ENCODE data around the gene WIZ. TPM values are rescaled to one million over a fixed set of nuclear protein-coding genes. Genes with fewer than 3 reads are reported as not detected.
"Not testable (repeated sequence)": the region's sequence is repeated elsewhere in the genome, so short reads cannot be mapped to it uniquely, and the experiment has no call there.

WIZ gene
- total RNA-seq, 2 donors from 2014 or later: 24.5 to 24.8 TPM

DNA sequence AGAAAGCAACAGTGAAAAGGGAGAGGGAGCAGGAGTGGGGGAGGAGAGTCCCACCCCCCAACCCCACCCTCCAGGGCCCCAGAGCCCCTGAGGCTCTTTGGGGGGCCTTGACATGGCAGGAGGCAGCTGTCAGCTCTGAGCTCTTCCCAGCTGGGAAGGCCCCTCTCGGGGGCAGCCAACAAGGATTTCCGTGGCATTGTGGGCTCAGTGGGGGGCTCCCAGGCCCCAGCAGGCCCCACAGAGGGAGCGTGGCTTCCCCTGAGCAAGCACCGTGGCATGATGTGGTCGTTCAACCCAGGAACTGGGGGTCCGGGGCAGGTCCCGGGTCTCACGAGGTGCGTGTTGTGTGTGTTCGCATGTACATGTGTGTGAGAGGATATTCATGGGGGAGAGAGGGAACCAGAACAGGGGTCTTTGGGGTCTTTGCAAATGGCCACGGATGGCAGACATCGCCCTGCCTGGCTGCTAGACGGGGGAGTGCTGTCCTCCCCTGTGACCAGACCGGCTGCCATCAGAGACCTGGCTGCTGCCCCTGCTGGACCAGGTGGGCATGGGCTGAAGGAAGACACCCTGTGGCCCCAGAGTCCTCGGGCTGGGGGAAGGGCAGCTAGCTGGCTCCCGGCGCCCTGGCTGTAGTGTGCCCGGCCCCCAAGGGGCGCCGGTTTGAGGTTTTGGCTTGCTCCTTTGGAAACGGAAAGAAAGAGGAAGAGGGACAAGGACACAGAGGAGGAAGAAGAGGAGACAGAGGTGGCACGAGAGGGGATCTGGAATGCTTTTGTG, 27.3 kb downstream of the WIZ start:
- DNase-seq (no peak), ATAC-seq (no peak)
- intact Hi-C loops (cut with DNase I, micrococcal nuclease): no loop called here

DNA sequence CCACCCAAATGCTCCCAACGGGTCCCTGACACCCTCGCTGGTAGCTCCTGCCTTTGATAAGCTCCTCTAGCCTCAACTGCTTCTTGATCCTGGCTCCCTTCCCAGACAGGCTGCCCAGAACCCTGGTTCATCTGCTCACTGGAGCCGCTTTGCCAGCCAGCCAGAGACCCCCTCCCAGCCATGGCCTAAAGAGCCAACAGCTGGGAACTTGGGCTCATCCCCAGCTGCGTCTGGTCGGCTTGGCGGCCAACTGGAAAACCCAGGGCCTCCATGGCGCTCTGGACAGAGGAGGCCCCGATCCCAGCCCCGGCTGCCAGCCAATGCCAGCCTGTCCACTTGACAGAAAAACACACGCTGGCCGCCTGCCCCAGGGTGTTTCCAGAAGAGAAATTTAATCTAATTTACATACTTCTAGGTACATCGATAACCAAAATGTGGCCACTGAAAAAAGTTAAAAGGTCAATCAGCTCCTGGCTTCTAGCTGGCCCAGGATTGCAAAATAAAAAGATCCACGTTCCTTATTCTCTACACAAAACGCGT, 28.0 kb downstream of the WIZ start:
- DNase-seq (no peak), ATAC-seq (no peak)
- intact Hi-C loops (cut with DNase I, micrococcal nuclease): no loop called here

DNA sequence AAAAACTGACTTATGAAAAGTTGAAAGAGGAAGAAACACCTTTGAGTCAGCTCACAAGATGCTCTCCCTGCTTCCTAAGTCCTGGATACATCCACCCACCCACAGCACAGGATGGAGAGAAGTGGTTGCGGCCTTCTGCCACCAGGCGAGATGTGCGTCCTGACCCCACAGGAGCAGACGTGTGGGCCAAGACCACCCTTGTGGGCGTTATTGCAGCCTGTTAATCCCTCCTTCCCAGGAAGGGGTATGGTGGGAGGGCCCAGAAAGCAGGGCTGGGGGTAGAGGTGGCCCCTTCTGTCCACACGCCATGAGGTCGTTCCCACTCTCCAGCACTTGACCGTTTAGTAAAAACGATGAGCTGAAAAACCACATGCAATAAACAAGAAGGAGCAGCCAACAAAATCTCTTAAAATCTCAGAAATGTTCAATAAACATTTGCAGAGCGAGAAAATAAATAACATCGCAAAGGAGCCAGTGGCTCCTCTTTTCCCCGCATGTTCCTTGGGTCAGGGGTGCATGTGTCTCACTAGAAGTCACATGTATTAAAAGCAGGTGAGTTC, 28.5 kb downstream of the WIZ start:
- ATAC-seq (no peak), DNase-seq (no peak)
- intact Hi-C loops (cut with DNase I, micrococcal nuclease): no loop called here

DNA sequence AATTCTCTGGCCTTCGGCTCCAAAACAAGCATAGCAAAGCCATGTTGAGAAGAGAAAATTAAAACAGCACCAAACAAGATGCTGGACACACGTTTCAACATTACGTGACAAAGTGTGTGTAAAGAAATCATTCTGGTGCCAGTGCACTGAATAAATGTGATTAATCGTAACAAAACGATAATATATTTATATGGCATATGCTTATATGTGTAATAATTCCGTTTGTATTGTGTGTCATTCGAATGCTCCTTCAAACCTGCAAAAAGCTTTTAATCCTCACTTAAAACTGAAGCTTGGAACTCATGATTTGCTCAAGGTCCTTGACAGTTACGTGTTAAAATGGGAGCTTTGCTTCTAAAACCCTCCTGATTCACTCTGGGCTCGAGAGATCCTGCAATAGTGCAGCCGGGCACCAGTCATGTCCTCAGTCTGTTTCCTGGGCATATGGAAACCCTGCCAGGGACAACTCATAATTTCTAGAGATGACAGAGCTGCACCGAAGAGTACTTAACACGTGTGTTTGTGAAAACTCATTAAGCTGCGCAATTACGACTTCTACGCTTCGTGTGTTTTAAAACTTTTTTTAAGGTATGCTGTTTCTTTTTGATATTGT, 30.2 kb downstream of the WIZ start:
- ATAC-seq (no peak), DNase-seq (no peak)
- intact Hi-C loops (cut with DNase I, micrococcal nuclease): no loop called here

DNA sequence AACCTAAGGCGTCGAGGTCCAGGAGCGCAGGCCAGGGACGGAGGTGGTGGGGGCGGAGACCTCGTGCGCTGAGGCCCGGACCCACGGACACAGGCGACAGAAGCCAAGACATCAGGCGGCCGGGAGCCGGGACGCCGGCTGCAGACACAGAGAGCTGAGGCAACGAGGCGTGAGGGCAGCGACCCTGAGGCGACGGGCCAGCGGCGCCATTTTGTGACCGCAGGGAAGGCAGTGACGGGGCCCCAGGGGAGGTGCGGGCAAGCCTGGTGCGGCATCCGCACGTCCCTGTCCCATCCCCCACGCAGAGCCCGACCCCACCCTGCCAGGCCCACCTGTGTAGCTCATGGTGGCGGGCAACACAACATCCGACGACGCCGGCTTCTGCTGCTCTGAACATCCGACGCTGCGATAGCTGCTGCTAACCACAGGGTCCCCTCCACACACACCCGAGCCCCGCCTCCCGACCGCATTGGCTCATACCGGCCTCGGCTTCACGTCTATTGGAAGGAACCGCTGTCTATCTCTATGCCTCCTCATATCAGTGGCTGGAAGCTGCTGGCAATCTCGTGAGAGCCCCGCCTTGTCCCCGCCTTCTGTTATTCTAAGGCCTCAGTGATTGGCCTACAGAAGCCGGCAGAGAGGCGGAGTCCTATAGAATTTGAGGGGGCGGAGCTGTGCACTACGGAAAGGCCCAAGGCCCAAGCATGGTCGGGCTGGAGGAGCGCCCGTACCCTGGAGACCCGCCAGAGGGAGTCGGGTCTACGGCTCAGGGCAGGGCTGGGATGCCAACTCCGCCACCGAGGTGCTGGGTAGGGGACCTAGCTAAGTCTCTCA, 31.0 kb downstream of the WIZ start, which contains the start of gene AKAP8L:
TSS of gene AKAP8L (minus strand) at position 410 of the 834 bp plus-strand sequence. CDS start at position 345, 65 bp downstream.
- peak; percentile 94 for ATAC-seq
- intact Hi-C loops (cut with DNase I, micrococcal nuclease): no loop called here

DNA sequence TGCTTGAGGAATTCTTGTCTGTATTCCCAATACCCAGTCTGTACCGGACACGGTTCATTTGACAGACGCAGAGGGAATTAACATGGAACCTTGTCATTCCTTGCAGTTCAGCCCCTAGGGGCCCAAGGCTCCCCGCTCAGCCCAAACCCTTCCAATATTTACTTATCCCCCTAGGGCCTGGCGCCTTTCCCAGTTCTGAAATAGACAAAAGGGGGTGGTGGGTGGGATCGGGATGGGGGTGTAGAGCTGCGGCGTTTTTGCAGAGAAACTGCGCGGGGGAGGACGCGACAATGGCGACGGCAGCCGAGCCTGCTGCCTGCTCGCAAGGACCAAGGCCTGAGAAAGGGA, 31.6 kb downstream of the WIZ start:
- intact Hi-C loops (cut with DNase I, micrococcal nuclease): no loop called here
- peak; percentile 7 for ATAC-seq
- DNase-seq: peak in 1 of 2 donors; percentile 34

More for the DNA sequence above, 31.0 kb downstream of the WIZ start, which contains the start of gene AKAP8L:
- peak; percentile 99 to 100 for DNase-seq

DNA sequence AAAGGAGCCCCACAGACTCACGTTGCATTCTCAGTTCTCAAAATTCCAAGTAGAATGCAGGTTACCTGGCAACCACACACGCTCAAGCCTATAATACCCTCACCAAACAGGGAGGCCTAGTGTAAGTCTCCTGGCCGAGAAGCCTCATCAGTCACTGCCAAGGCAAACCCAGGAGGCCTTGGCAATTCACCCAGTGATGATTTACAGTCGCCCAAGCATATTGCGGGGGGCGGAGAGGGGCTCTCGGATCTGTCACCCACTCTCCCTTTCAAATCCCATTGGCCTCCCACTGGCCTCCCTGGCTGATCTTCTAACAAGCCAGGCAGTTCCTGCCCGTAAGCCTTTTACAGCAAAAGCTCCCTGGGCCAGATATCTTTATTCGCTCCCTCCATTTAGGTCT, 32.1 kb downstream of the WIZ start:
- ATAC-seq (no peak), DNase-seq (no peak)
- intact Hi-C loops (cut with DNase I, micrococcal nuclease): no loop called here

DNA sequence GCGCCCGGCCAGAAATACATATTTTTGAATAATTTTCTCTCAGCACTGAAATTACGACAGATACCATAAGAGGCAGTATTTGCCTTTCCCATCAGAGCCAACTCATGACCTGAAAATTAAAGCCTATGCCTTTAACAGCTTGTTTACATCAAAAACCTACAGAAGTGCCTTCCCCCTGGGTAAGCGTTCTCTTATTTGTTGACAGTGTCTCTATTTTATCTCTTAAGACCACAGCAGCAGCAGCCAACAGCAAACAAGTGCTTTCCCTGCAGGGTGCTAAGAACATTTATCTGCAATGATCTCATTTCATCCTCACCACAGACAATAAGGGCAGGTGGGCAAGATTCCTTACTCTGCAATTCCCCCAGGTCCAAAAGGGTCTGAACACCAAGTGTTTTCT, 36.9 kb downstream of the WIZ start:
- ATAC-seq (no peak), DNase-seq (no peak)
- intact Hi-C loops (cut with DNase I, micrococcal nuclease): no loop called here

DNA sequence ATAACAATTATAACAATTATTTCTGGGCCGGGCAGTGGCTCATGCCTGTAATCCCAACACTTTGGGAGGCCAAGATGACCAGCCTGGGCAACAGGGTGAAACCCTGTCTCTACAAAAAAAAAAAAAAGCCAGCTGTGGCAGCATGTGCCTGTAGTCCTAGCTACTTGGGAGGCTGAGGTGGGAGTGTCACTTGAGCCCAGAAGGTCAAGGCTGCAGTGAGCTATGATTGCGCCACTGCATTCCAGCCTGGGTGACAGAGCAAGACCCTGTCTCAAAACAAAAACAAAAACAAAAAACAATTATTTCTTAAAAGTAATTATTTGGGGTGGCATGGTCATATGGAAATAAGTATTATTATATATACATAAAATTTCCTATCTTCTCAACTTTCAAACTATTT, 38.4 kb downstream of the WIZ start:
- intact Hi-C loops (cut with DNase I, micrococcal nuclease); DNase-seq; ATAC-seq: not testable (repeated sequence)

DNA sequence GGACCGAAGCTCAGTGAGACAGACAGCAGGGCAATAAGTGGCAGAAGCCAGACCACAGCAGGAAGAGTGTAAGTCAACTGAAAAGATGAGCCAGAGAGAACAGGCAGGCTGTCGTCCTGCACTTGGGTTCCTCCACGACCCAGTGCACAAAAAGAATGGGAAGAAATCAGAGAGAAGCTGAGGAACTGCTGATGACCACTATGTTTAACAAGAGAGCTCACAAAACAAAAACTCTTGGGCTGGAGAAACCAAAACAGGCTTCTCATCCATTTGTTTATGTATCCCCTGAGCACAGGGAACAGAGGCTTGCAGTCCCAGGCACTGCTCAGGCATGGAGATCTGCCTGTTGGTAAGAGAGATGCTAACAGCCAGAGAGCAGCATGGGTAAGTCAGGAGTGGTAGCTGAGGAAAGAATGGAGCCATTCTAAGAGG, 45.0 kb downstream of the WIZ start:
- intact Hi-C loops (cut with DNase I, micrococcal nuclease): no loop called here
- no peak for ATAC-seq
- no peak for DNase-seq

DNA sequence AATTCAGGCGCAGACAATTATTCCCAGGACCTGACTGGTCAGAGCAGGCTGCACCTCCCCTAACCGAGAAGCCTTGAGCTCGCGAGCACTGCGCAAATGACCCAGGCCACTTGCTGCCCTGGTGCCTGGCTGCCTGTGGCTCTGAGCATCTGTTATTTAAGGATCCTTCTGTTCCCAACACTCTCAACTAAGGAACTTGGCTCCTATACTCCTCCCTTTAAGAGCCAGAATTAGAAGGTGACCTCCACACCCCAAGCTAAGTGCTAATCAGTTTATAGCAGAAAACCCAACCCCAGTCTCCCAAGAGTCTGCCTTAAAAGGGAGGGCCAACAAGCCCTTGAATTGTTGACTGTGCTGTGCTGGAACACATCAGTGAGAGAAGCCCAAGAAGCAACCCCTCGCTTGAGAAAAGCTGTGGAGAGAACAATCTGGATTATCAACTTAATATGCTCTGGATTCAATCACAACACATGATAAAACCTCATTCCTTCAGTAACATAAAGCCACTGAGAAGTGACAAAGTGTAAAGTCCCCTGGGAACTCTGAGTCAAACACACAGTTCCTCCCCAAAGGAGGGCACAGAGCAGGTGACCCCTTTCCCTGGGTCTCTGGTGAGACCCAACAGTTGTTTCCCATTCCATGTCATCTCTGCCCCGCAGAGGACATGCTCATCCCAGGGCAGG, 45.5 kb downstream of the WIZ start:
- ATAC-seq: peak; percentile 14
- peak in 1 of 2 donors; percentile 45 for DNase-seq
- intact Hi-C loops (cut with DNase I, micrococcal nuclease): no loop called here

DNA sequence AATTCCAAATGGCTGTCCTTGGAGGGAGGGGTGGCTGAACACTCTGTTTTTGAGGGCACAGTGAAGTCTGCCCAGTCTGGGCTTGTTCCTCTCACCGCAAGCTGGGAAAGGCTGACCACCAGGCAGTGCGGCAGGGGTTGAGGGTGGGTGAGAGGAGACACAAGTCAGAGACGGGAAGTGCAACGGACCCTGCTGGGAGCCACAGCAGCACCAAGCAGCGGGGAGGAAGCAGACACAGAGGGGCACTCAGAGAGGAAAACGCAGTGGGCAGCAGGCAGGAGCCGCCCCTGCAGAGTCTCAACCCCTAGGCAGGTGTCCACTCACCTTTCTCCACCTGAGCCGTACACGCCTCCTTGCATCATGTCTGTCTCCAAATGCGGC, 46.6 kb downstream of the WIZ start:
- DNase-seq: no peak
- intact Hi-C loops (cut with DNase I, micrococcal nuclease): no loop called here
- ATAC-seq: no peak

DNA sequence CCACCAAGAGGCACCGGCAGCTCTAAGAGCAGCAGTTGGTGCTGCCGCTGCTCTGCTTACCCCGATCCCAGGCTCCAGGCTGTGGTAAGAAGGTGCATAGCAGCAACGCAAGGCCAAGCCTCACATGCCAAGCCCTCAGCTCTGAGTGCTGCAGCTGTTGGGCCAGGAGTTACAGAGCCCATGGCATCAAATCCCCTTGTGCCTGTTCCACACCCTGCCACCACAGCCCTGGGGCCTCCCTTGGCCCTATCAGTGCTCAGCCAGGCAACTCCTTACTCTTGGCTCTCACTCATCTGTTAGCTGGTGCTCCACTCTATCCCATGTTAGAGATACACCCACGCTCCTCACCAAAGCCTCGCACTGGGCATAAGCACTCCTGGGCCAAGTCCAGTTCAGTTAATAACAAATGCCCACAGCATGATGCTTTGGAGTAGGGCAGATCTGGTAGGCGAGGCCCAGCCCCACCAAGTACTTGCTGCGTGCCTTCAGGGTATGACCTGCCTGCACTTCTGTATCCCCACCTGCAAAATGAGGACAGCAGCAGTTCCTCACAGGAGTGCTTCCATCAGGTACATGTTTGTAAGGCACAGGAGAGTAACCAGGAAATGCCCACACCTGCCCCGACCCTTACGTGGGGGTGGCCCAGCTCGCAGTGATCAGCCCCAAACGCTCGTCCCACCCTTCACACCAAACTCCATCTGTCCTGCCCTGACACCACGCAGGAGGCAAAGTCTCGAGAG, 47.2 kb downstream of the WIZ start:
- DNase-seq: no peak
- ATAC-seq: no peak
- intact Hi-C loops (cut with DNase I, micrococcal nuclease): no loop called here

DNA sequence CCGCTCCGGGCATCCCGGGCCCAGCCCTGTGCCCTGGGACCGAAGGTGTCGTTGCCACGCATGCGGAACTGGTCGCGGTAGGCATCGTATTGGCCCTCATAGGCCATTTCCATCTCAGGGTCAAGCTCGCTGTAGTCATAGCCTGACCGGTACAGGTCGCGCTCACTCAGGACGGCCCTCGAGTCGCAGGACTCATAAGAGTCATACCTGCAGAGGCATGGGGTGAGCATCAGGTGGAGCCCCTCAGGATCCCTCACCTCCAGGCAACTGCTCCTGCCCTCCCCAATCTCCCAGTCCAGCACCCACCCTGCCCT, 48.4 kb downstream of the WIZ start:
- intact Hi-C loops (cut with DNase I, micrococcal nuclease): no loop called here
- DNase-seq (no peak), ATAC-seq (no peak)

DNA sequence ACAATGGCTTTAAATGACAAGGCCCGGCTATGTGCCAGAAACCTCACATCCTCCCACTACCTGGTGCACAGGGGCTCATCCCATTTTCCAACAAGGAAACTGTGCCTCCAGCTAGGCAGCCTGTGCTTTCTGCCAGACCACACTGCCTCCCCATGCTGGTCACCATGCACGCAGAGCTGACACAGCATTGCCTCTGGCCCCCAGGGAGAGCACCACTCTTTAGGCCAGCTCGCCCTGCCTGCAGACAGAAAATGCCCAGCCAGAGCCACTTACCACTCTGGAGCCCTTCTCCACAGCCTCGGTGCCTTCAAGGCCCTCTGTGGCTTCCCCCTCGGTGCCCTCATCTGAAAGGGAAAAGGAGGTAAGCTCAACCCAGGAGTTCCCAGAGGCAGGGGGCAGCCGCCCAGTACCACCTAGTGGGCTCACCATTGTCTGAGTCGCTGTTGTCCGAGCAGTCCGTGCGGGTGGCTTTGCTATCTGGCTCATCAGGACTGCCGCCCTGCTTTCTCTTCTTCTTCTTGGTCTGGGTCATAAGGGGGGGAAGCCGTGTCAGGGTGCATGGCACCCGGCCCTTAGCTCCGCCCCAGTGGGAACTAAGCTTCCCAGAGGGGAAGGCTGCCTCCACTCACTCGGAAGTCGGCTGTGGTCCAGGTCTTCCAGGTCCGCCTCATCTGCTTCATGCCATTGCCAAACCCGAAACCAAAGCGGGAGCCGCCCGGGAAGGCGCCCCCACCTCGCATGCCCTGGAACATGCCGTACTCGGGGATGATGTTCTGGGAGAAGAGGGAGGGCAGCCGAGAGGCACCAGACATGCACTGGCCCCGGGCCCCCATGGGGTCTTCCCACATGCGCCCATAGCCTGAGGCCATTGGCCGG, 49.0 kb downstream of the WIZ start:
- ATAC-seq: no peak
- DNase-seq: no peak
- intact Hi-C loops (cut with DNase I, micrococcal nuclease): no loop called here

DNA sequence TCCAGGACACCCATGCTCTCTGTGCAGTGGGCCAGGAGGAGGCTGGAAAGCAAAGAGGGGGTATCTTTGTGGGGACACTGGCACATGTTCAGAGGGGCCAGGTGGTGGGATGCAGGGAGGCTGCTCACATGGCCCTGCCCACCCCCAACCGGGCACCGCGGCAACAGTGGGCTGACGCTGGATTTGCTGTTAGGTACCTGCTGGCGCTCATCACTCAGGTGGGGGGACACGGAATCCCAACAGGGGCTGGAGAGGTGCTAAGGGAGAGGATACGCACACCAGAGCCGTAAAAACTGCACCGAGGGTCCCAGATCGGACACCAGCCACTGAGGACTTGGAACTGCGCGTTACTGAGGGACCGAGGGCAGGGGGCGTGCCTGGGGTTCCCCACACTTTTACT, 50.1 kb downstream of the WIZ start:
- intact Hi-C loops (cut with DNase I, micrococcal nuclease): no loop called here
- ATAC-seq (no peak), DNase-seq (no peak)

DNA sequence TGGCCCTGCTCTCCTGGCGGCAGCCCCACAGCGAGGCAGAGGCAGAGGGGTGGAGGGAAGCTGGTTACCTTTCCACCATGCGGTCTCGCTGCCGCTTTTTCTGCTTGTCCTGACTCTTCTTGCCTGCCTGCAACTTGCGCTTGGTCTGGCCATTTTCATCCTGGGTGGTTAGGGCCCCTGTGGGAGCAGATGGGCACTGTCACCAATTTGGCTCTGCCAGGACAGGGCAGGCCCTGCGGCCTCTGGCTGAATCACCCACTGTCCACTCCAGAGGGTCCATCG, 50.6 kb downstream of the WIZ start:
- DNase-seq (no peak), ATAC-seq (peak; percentile 6)
- intact Hi-C loops (cut with DNase I, micrococcal nuclease): no loop called here

All from left colon (tissue), 2 donors.